ENCODE measurements around the gene PRSS37. TPM values are rescaled to one million over a fixed set of nuclear protein-coding genes. Genes with fewer than 3 reads are reported as not detected.

Gene PRSS37
- total and polyA plus RNA-seq, 2 of the 8 experiments (the other 6 are each of a cell fraction or from before 2014, with no cell fraction given), result not detected

GRCh38 chr7:141866974-141867373, 25.7 kb upstream of the PRSS37 start:
- no peak overlapping the region for H2BK20ac ChIP-seq (ENCODE audit: low read length)
- no peak overlapping the region for H2BK5ac ChIP-seq (ENCODE audit: low read depth, low read length)
- H3K79me1 ChIP-seq (ENCODE audit: low read depth, low read length), result no peaks in the 10 kb centered on the region
- H4K91ac ChIP-seq (replicated peaks; ENCODE audit: insufficient read length, low read length), result no peak overlapping the region
- no peak overlapping the region for H4K8ac ChIP-seq (ENCODE audit: extremely low read depth, insufficient read depth, low read length)
- no peak overlapping the region for H3K27ac ChIP-seq (ENCODE audit: low read depth, low read length)
- no peaks in the 10 kb centered on the region for H3K9me3 ChIP-seq (ENCODE audit: insufficient read depth in 2 of 2, low read depth in 1 of 2, low read length in 1 of 2)
- CTCF ChIA-PET (ENCODE audit: partially characterized antibody), result interaction anchor here (1.5 kb wide), 1 partner anchor 113 kb away, joined by 4 read pairs; no protein-coding TSS in a partner anchor
- FAIRE-seq (no peak), DNase-seq (ENCODE audit: low read depth in 1 of 2, low spot score in 2 of 2) (no peak)
- H3K4me2 ChIP-seq (ENCODE audit: insufficient read depth in 1 of 2, low read depth in 2 of 2, low read length in 2 of 2), result no peak overlapping the region
- H3K4me3 ChIP-seq (ENCODE audit: extremely low read depth in 1 of 4, insufficient read depth in 2 of 4, low read depth in 3 of 4, low read length in 4 of 4), result no peak overlapping the region
- H2AFZ ChIP-seq (ENCODE audit: low read length), result no peak overlapping the region
- no peaks in the 10 kb centered on the region for H3K4me1 ChIP-seq (replicated peaks in 1 of 4; ENCODE audit: control insufficient read depth in 3 of 4, insufficient read depth in 4 of 4, low read length in 3 of 4)
- no peak overlapping the region for H3K23ac ChIP-seq (ENCODE audit: insufficient read length)
- no peak overlapping the region for H3K14ac ChIP-seq (ENCODE audit: insufficient read length)
- H3K27me3 ChIP-seq (replicated peaks in 1 of 4; ENCODE audit: control insufficient read depth in 3 of 4, extremely low read depth in 1 of 4, insufficient read depth in 3 of 4, low read length in 3 of 4), result no peaks in the 10 kb centered on the region
- H3K18ac ChIP-seq (ENCODE audit: extremely low read depth, low read length), result no peak overlapping the region
- H4K20me1 ChIP-seq (replicated peaks in 1 of 2; ENCODE audit: control insufficient read depth in 1 of 2, insufficient read depth in 2 of 2, low read length in 2 of 2), result no peaks in the 10 kb centered on the region
- H2BK120ac ChIP-seq (replicated peaks; ENCODE audit: low read depth, low read length), result no peak overlapping the region
- POLR2A ChIA-PET (ENCODE audit: partially characterized antibody), result no interaction called here
- no peak overlapping the region for H3K4ac ChIP-seq (replicated peaks; ENCODE audit: insufficient read length, low read depth, low read length)
- no peak overlapping the region for H3K56ac ChIP-seq (replicated peaks; ENCODE audit: insufficient read length, low read depth, low read length)
- no peak overlapping the region for H4K5ac ChIP-seq (ENCODE audit: insufficient read length, low read depth, low read length)
- 89% methylated on average over 2 of the region's 2 CpGs; no CpG with 5 or more reads in 1 of the 2 experiments for WGBS, 2 experiments (ENCODE audit: extremely low coverage in 1 of 2, insufficient coverage in 1 of 2, insufficient read length in 1 of 2, insufficient replicate concordance in 2 of 2, low coverage in 1 of 2, low lambda C conversion rate in 2 of 2, missing lambda C conversion rate in 1 of 2)
- H2BK12ac ChIP-seq (ENCODE audit: low read depth, low read length), result no peak overlapping the region
- no peaks in the 10 kb centered on the region for H3K36me3 ChIP-seq (ENCODE audit: control insufficient read depth in 2 of 4, insufficient read depth in 4 of 4, low read length in 3 of 4)
- H3K9ac ChIP-seq (replicated peaks in 1 of 4; ENCODE audit: extremely low read depth in 1 of 4, low read depth in 3 of 4, low read length in 3 of 4), result no peak overlapping the region
- no peaks in the 10 kb centered on the region for H3K79me2 ChIP-seq (ENCODE audit: control insufficient read depth in 1 of 2, insufficient read depth in 2 of 2, low read length in 2 of 2)
- no peaks in the 10 kb centered on the region for H3K23me2 ChIP-seq (ENCODE audit: low read depth, low read length)
- H2BK15ac ChIP-seq (ENCODE audit: low read length), result no peak overlapping the region
- TF ChIP-seq SIX5 (IDR thresholded peaks at IDR 0.05; ENCODE audit: low read depth, low read length) (no peak), KDM4A (IDR thresholded peaks at IDR 0.05; ENCODE audit: low read depth, low read length, severe bottlenecking) (no peak), BRCA1 (IDR thresholded peaks at IDR 0.05; ENCODE audit: low read depth, low read length) (no peak)
- H2AK5ac ChIP-seq (ENCODE audit: low read depth, low read length), result no peak overlapping the region
